RWPE1 (cell line): ENCODE measurements around the gene GAS6.

ENCODE experiments used
- CTCF ChIA-PET: fragments of 350-600 bp; sonication (Branson Sonifier 250); formaldehyde crosslinking; extraction: SDS; loops from one replicate; lab custom pipeline; 2021; lab: Yijun Ruan, JAX
- POLR2A ChIA-PET: fragments of 400-600 bp; formaldehyde crosslinking; extraction: SDS; loops from one replicate; lab custom pipeline; 2020; ENCODE audit warnings: antibody characterized with exemption; ENCODE audit not compliant: low non-redundant PET; lab: Yijun Ruan, JAX
- DNase-seq: peaks from one replicate; pipeline ENCODE4 v3.0.0; 2012; ENCODE audit warnings: low spot score
- H3K27ac ChIP-seq: fragments of 450-650 bp; 2 replicates; pipeline ENCODE4 v1.5.1; 2017
- CTCF ChIP-seq: fragments of 450-650 bp; conservative IDR thresholded peaks from 2 replicates; pipeline ENCODE4 v1.5.1; 2017; ENCODE audit warnings: low read depth, mild to moderate bottlenecking

GAS6 gene

GRCh38 chr13:113775451-113776145 is 88.3 kb downstream of the GAS6 start:
- no peak for DNase-seq

DNA sequence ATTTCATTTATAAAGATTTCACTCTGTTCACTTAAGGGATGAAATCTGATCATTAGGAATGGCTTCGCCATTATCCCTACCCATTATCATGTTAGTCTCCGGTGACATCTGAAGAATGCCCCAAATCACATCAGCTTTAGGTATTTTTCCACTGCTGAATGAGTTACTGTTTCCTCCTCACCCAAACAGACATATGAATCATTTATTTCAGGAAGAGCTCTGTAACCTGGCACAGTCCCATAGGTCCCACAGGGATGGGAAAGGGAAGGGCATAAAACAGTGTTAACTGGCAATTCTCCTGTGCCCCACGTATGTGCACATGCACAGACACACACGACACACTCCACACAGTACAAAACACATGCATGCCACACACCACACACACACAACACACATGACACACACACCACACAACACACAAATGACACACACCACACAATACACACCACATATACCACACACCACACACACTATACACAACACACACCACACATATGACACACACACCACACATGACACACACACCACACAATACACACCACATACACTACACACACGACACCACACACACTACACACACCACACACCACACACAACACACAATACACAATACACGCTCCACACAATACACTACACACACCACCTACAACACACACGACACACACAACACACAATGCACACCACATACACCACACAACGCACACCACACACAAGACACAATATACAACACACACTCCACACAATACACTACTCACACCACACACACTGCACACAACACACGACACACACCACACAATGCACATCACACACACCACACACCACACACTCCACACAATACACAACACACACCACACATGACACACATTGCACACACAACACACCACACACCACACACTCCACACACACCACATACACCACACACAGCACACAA is 89.4 kb downstream of the GAS6 start:
- CTCF ChIA-PET: no interaction called here

More at GRCh38 chr13:113775451-113776145, 88.3 kb downstream of the GAS6 start:
- H3K27ac ChIP-seq: no peak overlapping the region
- ChIA-PET CTCF (no interaction called here), POLR2A (no interaction called here)
- no peak for TF ChIP-seq CTCF

DNA sequence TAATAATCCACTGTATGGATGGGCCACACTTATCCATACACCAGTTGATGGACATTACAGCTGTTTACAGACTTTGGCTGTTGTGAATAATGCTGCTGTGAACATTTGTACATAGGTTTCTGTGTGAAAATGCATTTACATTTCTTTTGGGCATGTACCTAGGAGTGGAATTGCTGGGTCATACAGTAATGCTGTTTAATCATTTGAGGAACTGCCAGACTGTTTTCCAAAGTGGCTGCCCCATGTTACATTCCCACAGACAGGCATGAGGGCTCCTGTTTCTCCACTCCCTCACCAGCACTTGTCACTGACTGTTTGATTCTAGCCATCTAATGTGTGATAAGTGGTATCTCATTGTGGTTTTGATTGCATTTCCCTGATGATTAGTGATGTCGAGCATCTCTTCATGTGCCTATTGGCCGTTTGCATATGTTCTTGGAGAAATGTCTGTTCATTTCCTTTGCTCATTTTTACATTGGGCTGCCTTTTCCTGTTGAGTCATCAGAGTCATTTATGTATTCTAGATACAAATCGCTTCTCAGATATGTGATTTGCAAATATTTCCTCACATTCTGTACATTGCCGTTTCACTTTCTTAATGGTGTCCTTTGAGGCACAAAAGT is 92.1 kb downstream of the GAS6 start:
- no peak for TF ChIP-seq CTCF
- H3K27ac ChIP-seq: no peak overlapping the region
- CTCF ChIA-PET: no interaction called here
- POLR2A ChIA-PET: no interaction called here
- DNase-seq: no peak

More for the DNA sequence above, 89.4 kb downstream of the GAS6 start:
- no peak for TF ChIP-seq CTCF
- peak; percentile 58 for DNase-seq
- no peak overlapping the region for H3K27ac ChIP-seq
- POLR2A ChIA-PET: no interaction called here

DNA sequence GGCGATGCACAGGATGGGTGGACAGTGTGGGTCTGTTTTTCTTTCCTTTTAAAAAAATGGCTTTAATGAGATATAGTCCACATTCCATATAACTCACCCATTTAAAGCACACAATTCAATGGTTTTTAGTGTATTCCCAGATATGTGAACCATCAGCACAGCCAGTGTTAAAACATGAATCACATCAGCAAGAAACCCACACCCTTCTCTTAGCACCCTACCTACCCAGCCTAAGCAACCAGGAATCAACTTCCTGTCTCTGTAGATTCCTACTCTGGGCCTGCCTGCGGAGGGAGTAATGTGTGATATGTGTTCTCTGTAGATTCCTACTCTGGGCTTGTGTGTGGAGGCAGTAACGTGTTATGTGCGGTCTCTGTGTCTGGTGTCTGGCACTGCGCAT is 92.9 kb downstream of the GAS6 start:
- DNase-seq: no peak
- no peak overlapping the region for H3K27ac ChIP-seq
- ChIA-PET CTCF (no interaction called here), POLR2A (no interaction called here)
- no peak for TF ChIP-seq CTCF
